DND-41 (cell line): ENCODE results near the gene IQGAP2.

Source experiments
- EZH2 ChIP-seq: IDR thresholded peaks from 3 replicates; pipeline ENCODE4 v1.6.1; 2012; ENCODE audit warnings: borderline replicate concordance, low read depth, mild to moderate bottlenecking, moderate library complexity, low read length, inconsistent platforms; ENCODE audit not compliant: severe bottlenecking
- TF ChIP-seq, protein P1 (sequence below): IDR thresholded peaks from 2 replicates; pipeline ENCODE4 v1.5.1; 2012; ENCODE audit warnings: borderline replicate concordance, low read length, moderate library complexity, mild to moderate bottlenecking; ENCODE audit not compliant: poor library complexity, severe bottlenecking; ENCODE audit errors: extremely low read depth

DNA sequence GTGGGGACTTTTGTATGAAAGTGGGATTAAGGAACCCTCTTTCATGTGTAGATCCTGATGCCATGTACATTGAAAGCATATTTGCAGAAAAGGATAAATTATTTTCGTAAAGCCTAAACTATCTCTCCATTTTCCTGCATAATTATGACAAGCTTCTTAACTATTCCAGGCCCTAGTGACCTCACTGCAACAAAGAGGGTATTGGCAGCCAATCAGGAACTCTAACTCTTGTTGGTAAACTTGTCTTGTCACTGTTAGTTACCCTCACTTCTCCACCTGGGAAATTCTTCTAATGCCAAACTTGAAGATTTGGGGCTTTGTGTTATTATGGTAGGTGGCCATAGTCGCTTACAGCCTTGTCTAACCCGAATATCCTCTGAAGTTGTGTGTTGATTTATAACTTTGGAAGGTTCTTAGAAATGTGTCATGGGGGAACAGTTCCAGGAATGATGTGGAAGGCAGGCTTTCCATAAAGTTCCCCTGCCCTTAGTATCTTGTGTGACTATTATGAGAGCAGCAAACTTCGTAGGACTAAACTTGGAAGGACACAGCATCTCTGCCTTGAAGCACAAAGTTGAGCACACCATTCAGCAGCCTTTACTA is 52.5 kb downstream of the IQGAP2 start:
- TF ChIP-seq, protein P1, sequence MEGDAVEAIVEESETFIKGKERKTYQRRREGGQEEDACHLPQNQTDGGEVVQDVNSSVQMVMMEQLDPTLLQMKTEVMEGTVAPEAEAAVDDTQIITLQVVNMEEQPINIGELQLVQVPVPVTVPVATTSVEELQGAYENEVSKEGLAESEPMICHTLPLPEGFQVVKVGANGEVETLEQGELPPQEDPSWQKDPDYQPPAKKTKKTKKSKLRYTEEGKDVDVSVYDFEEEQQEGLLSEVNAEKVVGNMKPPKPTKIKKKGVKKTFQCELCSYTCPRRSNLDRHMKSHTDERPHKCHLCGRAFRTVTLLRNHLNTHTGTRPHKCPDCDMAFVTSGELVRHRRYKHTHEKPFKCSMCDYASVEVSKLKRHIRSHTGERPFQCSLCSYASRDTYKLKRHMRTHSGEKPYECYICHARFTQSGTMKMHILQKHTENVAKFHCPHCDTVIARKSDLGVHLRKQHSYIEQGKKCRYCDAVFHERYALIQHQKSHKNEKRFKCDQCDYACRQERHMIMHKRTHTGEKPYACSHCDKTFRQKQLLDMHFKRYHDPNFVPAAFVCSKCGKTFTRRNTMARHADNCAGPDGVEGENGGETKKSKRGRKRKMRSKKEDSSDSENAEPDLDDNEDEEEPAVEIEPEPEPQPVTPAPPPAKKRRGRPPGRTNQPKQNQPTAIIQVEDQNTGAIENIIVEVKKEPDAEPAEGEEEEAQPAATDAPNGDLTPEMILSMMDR, result no peak
- no peak for TF ChIP-seq EZH2
